GOT3 (cell line): ENCODE results near the gene GARRE1.
"Not testable (repeated sequence)": the region's sequence is repeated elsewhere in the genome, so short reads cannot be mapped to it uniquely, and the experiment has no call there.

Source experiments
- DNase-seq: peaks from one replicate; lab custom pipeline; 2025; ENCODE audit warnings: mixed read lengths; lab: John Stamatoyannopoulos, UW

GARRE1 gene

GRCh38 chr19:34231439-34231838 is 22.9 kb upstream of the GARRE1 start:
- no peak for DNase-seq

GRCh38 chr19:34232566-34233481 is 21.5 kb upstream of the GARRE1 start:
- DNase-seq: no peak

DNA sequence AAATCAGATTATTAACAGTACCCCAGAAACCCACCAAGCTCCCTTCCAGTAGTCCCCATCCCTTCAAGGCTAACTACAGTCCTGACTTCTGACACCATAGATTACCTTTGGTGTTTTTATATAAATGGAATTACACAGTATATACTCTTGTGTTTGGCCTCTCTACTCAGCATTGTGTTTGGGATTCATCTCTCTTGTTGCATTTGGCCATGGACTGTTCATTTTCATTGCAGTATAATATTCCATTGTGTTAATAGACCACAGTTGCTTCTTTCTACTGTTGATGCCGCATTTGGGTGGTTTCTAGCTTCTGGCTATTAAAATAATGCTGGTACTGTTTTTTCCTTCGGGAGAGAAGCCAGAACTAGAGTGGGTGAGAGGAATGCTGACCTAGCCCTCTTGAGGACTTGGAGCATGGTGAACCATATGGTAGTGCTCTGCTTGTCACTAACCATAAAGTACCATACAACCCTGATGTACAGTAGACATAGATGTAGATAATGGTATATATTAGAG is 18.9 kb upstream of the GARRE1 start:
- DNase-seq: no peak

GRCh38 chr19:34236035-34236987 is 18.0 kb upstream of the GARRE1 start:
- DNase-seq: no peak

- DNase-seq: no peak
These were observed 17.1 kb upstream of the GARRE1 start for GRCh38 chr19:34237283-34237682.

- DNase-seq: no peak
These were observed 16.4 kb upstream of the GARRE1 start for GRCh38 chr19:34237939-34238338.

GRCh38 chr19:34241513-34242337 is 12.6 kb upstream of the GARRE1 start:
- DNase-seq: no peak

GRCh38 chr19:34243138-34243875 is 11.0 kb upstream of the GARRE1 start:
- DNase-seq: not testable (repeated sequence)

DNA sequence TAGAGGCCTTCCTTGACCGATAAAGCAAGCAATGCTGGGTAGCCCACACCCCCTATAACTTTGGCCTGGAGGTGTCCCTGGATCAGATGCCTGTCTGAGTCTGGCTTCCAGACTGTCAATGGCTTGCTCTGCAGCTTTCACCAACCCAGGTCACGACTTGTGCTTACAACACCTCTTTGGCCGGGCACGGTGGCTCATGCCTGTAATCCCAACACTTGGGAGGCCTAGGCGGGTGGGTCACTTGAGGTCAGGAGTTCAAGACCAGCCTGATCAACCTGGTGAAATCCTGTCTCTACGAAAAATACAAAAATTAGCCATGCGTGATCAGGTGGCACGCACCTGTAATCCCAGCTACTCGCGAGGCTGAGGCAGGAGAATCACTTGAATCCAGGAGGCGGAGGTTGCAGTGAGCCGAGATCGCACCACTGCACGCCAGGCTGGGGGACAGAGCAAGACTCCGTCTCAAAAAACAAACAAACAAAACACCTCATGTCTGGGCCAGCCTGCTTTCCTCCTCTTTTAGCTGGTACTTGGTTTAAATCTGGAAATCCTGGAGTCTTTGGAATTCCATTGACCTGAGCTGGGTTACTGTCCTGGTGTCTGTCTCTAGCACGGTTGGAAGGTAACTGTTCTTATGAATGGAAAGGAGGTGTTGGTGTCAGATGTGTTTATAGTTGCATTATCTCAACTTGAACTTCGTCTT is 10.3 kb upstream of the GARRE1 start:
- no peak for DNase-seq

DNA sequence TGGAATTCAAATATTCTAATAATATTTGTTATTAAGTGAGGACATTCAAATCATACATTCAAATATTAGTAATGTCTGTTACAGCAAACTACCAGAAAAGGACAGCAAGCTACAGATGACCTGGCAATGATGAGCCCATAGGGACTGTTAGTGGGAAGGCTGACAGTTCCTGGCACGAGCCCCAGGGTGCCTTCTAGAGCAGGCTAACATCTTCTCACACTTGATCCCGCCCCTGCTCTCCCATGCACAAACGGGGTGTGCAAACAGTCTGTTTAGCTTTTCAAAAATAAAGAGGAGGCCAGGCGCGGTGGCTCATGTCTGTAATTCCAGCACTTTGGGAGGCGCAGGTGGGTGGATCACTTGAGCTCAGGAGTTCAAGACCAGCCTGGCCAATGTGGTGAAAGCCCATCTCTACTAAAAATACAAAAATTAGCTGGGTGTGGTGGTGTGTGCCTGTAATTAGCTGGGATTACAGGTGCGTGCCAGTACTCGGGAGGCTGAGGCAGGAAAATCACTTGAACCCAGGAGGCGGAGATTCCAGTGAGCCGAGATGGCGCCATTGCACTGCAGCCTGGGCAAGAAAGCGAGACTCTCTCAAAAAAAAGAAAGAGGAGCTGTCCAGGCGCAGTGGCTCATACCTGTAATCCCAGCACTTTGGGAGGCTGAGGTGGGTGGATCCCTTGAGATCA is 9.6 kb upstream of the GARRE1 start:
- no peak for DNase-seq

GRCh38 chr19:34246340-34246739 is 8.0 kb upstream of the GARRE1 start:
- DNase-seq: no peak

DNA sequence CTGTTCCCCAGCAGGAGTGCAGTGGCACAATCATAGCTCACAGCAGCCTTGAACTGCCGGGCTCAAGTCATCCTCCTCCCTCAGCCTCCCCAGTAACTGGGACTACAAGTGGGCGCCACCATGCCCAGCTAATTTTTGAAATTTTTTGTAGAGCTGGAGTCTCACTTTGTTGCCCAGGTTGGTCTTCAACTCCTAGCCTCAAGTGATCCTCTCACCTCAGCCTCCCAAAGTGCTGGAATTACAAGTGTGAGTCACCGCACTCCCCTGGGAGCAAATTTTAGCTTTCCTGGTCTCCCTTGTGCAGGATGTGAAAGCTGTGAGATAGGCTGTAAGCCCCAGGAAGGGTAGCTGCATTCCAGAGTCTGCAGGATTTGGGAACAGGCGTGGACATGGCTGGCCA is 5.4 kb upstream of the GARRE1 start:
- no peak for DNase-seq

DNA sequence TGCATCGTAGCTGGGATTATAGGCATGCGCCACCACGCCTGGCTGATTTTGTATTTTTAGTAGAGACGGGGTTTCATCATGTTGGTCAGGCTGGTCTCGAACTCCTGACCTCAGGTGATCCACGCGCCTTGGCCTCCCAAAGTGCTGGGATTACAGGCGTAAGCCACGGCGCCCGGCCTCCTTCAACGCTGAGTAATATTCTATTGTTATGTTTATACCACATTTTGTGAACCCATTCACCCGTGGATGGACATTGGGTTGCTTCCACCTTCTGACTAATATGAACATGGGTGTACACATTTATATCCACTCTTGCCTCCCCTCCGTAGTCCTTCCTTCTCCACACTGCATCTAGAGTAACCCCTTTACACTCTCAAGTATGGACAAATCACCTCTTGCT is 1.2 kb upstream of the GARRE1 start:
- not testable (repeated sequence) for DNase-seq

DNA sequence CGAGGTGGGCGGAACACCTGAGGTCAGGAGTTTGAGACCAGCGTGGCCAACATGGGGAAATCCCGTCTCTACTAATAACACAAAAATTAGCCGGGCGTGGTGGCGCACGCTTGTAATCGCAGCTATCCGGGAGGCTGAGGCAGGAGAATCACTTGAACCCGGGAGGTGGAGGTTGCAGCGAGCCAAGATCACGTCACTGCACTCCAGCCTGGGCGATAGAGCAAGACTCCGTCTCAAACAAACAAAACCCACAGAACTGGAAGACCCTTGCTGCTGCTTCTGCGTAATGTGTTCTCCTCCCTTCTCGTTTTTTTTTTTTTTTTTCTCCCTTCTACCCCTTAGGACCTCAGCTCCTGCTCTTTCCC is 691 bp upstream of the GARRE1 start:
- not testable (repeated sequence) for DNase-seq

GRCh38 chr19:34254698-34255432 is 511 bp downstream of the GARRE1 start:
- no peak for DNase-seq

GRCh38 chr19:34255546-34255945 is 1.2 kb downstream of the GARRE1 start:
- no peak for DNase-seq

DNA sequence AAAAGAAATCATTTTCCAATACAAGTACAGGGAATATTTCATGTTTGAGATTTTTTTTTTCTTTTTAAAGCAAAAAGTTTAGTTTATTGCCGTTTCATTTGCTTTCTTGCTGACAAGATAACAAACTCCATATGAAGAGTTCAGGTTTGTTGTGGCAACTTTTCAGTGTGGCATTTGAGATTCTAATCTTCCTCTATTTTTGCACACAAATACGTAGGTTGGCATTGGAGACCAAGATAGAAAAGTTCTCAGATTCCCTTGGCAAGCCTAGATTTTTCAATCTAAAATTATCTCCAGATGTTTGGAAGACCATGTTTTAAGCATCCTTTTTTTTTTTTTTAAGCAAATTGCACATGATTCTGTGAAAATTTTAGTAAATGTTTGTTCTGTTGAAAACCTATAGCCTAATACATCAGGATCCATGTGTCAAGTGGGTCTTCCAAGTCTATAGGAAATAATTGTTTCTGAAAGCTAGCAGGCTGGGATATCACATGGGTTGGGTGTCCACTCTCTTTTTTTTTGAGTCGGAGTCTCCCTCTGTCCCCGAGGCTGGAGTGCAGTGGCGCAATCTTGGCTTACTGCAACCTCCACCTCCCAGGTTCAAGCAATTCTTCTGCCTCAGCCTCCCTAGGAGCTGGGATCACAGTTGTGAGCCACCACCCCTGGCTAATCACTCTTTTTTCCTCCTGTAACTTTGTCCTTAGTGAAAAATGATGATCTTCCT is 2.6 kb downstream of the GARRE1 start:
- DNase-seq: no peak

DNA sequence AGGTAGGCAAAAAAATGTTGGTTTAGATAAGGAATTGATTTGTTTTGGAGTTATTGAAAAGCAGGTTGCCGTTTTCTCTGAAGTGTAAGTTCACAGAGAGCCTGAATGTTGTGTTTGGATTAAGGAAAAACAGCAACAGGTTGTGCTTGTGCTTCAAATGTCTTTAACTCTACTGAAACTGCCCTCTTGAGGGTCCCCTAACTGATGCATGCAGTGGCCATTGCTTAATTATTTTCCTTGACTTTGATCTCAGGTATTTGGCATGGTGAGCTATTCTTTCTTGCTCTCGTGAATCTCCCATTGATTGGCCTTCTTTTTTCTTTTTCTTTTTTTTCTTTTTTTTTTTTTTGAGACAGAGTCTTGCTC is 3.2 kb downstream of the GARRE1 start:
- no peak for DNase-seq
